OCI-M2 (cell line): Measurements from ENCODE around the gene GPRIN1.
"Not testable (repeated sequence)": the region's sequence is repeated elsewhere in the genome, so short reads cannot be mapped to it uniquely, and the experiment has no call there.

ENCODE experiments used
- DNase-seq: peaks from one replicate; lab custom pipeline; 2025; ENCODE audit not compliant: unreplicated experiment; lab: John Stamatoyannopoulos, UW

The GPRIN1 gene

GRCh38 chr5:176575066-176575465 lies 34.9 kb downstream of the GPRIN1 start:
- DNase-seq, result no peak

- DNase-seq, result no peak
These were observed 35.7 kb downstream of the GPRIN1 start for GRCh38 chr5:176574297-176574591.

- no peak for DNase-seq
These were observed 36.2 kb downstream of the GPRIN1 start for GRCh38 chr5:176573564-176574296.

- DNase-seq, result no peak
These were observed 39.9 kb downstream of the GPRIN1 start for GRCh38 chr5:176570044-176570443.

GRCh38 chr5:176568657-176569056 lies 41.3 kb downstream of the GPRIN1 start:
- DNase-seq, result no peak

GRCh38 chr5:176565760-176566288 lies 44.1 kb downstream of the GPRIN1 start:
- DNase-seq, result no peak

- DNase-seq, result no peak
These were observed 46.0 kb downstream of the GPRIN1 start for GRCh38 chr5:176564002-176564401.

- DNase-seq, result no peak
These were observed 47.8 kb downstream of the GPRIN1 start for GRCh38 chr5:176562189-176562588.

GRCh38 chr5:176561259-176561658 lies 48.7 kb downstream of the GPRIN1 start:
- no peak for DNase-seq

GRCh38 chr5:176560364-176560763 lies 49.6 kb downstream of the GPRIN1 start:
- DNase-seq, result no peak

- no peak for DNase-seq
These were observed 50.3 kb downstream of the GPRIN1 start for GRCh38 chr5:176559683-176560082.

- DNase-seq, result no peak
These were observed 52.1 kb downstream of the GPRIN1 start for GRCh38 chr5:176557846-176558245.

GRCh38 chr5:176553260-176554085 lies 56.5 kb downstream of the GPRIN1 start:
- no peak for DNase-seq

GRCh38 chr5:176552332-176552869 lies 57.6 kb downstream of the GPRIN1 start:
- no peak for DNase-seq

- not testable (repeated sequence) for DNase-seq
These were observed 59.0 kb downstream of the GPRIN1 start for GRCh38 chr5:176550937-176551336.

GRCh38 chr5:176550275-176550831 lies 59.6 kb downstream of the GPRIN1 start:
- DNase-seq, result no peak

- DNase-seq, result no peak
These were observed 60.1 kb downstream of the GPRIN1 start for GRCh38 chr5:176549871-176550270.

- DNase-seq, result no peak
These were observed 61.0 kb downstream of the GPRIN1 start, which contains the start of gene CDHR2 for GRCh38 chr5:176548967-176549444. Gene CDHR2 (plus strand): TSS chr5:176549342. CDS start chr5:176565353, 16,011 bp downstream.

GRCh38 chr5:176547802-176548201 lies 62.2 kb downstream of the GPRIN1 start:
- DNase-seq, result no peak
